Thyroid gland (tissue), 4 donors: ENCODE measurements around the gene GABRA5.

ENCODE experiments used
- POLR2A ChIP-seq, 2 donors: fragments of 450-650 bp; IDR thresholded peaks; one replicate each; pipeline ENCODE4 v1.6.1; 2017; ENCODE audit warnings: antibody characterized with exemption in 2 of 2, mild to moderate bottlenecking in 2 of 2, moderate library complexity in 1 of 2
- TF ChIP-seq, protein P1 (sequence below), 6 experiments: fragments of 200-600 bp in 3 of 6; fragments of 450-650 bp in 3 of 6; sonication (generic) in 3 of 6; IDR thresholded peaks; one replicate each; pipeline ENCODE4 v1.5.1; 2016 to 2019; ENCODE audit warnings: antibody characterized with exemption in 6 of 6, mild to moderate bottlenecking in 2 of 6, inconsistent platforms in 1 of 6, moderate library complexity in 1 of 6

DNA sequence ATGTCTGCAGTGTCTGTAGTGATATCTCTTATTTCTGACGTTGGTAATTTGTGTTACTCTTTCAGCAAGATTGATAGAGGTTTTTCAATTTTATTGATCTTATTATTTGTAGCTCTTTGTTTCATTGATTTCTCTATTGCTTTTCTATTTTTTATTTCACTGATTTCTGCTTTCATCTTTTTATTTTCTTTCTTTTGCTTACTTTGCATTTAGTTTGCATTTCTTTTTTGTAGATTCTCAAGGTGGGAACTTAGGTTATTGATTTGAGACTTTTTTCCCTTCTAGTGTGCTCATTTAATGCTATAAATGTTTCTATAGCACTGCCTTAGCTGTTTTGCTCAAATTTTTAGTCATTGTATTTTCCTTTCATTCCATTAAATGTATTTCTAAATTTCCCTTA is 54.6 kb downstream of the GABRA5 start:
- TF ChIP-seq, protein P1, sequence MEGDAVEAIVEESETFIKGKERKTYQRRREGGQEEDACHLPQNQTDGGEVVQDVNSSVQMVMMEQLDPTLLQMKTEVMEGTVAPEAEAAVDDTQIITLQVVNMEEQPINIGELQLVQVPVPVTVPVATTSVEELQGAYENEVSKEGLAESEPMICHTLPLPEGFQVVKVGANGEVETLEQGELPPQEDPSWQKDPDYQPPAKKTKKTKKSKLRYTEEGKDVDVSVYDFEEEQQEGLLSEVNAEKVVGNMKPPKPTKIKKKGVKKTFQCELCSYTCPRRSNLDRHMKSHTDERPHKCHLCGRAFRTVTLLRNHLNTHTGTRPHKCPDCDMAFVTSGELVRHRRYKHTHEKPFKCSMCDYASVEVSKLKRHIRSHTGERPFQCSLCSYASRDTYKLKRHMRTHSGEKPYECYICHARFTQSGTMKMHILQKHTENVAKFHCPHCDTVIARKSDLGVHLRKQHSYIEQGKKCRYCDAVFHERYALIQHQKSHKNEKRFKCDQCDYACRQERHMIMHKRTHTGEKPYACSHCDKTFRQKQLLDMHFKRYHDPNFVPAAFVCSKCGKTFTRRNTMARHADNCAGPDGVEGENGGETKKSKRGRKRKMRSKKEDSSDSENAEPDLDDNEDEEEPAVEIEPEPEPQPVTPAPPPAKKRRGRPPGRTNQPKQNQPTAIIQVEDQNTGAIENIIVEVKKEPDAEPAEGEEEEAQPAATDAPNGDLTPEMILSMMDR (IDR thresholded peaks at IDR 0.05), result no peak
- no peak for TF ChIP-seq POLR2A (IDR thresholded peaks at IDR 0.05)
